ENCODE data around the gene SLC27A5.
"Not testable (repeated sequence)": the region's sequence is repeated elsewhere in the genome, so short reads cannot be mapped to it uniquely, and the experiment has no call there.

The SLC27A5 gene

GRCh38 chr19:58550362-58551122 is 38.8 kb upstream of the SLC27A5 start:
- DNase-seq (ENCODE audit: low read depth in 2 of 2), result no peak

GRCh38 chr19:58549664-58550361 is 38.0 kb upstream of the SLC27A5 start:
- no peak for DNase-seq (ENCODE audit: low read depth in 2 of 2)

GRCh38 chr19:58548859-58549663 is 37.3 kb upstream of the SLC27A5 start:
- no peak for DNase-seq (ENCODE audit: low read depth in 2 of 2)

GRCh38 chr19:58547323-58548312 is 35.8 kb upstream of the SLC27A5 start:
- no peak for DNase-seq (ENCODE audit: low read depth in 2 of 2)

GRCh38 chr19:58546019-58546530 is 34.3 kb upstream of the SLC27A5 start:
- no peak for DNase-seq (ENCODE audit: low read depth in 2 of 2)

- no peak for DNase-seq (ENCODE audit: low read depth in 2 of 2)
These were observed 33.7 kb upstream of the SLC27A5 start for GRCh38 chr19:58545286-58546018.

- peak in 1 of 2 donors; percentile 66 for DNase-seq (ENCODE audit: low read depth in 2 of 2)
These were observed 32.9 kb upstream of the SLC27A5 start for GRCh38 chr19:58544591-58545285.

GRCh38 chr19:58543826-58544590 is 32.2 kb upstream of the SLC27A5 start, which contains the start of gene TRIM28:
TSS of gene TRIM28 (plus strand) at chr19:58544064. CDS start at chr19:58544758, 694 bp downstream.
- DNase-seq (ENCODE audit: low read depth in 2 of 2), result peak; percentile 100

GRCh38 chr19:58542641-58543372 is 31.0 kb upstream of the SLC27A5 start:
- not testable (repeated sequence) for DNase-seq (ENCODE audit: low read depth in 2 of 2)

- DNase-seq (ENCODE audit: low read depth in 2 of 2), result not testable (repeated sequence)
These were observed 27.4 kb upstream of the SLC27A5 start for GRCh38 chr19:58539169-58539559.

- no peak for DNase-seq (ENCODE audit: low read depth in 2 of 2)
These were observed 26.7 kb upstream of the SLC27A5 start for GRCh38 chr19:58538257-58539168.

- no peak for DNase-seq (ENCODE audit: low read depth in 2 of 2)
These were observed 25.3 kb upstream of the SLC27A5 start for GRCh38 chr19:58536852-58537798.

- no peak for DNase-seq (ENCODE audit: low read depth in 2 of 2)
These were observed 24.1 kb upstream of the SLC27A5 start for GRCh38 chr19:58535857-58536256.

GRCh38 chr19:58531034-58531840 is 19.4 kb upstream of the SLC27A5 start:
- DNase-seq (ENCODE audit: low read depth in 2 of 2), result no peak

- DNase-seq (ENCODE audit: low read depth in 2 of 2), result no peak
These were observed 17.6 kb upstream of the SLC27A5 start for GRCh38 chr19:58529405-58529804.

Data from stimulated activated CD8-positive, alpha-beta memory T cell treated with anti-CD3 and anti-CD28 coated beads, Interleukin-2, amount 100 ng/mL, for 1 hour (primary cell).